Right atrium auricular region (tissue), 2 donors: Measurements from ENCODE around the gene GREM1. TPM values are rescaled to one million over a fixed set of nuclear protein-coding genes. Genes with fewer than 3 reads are reported as not detected.

Experiments
- DNase-seq: peaks from one replicate; pipeline ENCODE4 v3.0.0-alpha.2; 2019; ENCODE audit warnings: low spot score
- H3K27ac ChIP-seq, 2 donors: fragments of 200-600 bp; sonication (generic); 1 replicate in 1 of 2; 2 replicates in 1 of 2; pipeline ENCODE4 v1.5.1; 2016 to 2019
- H3K27me3 ChIP-seq, 2 donors: fragments of 200-600 bp; sonication (generic); one replicate each; pipeline versions ENCODE4 v1.5.1 to v1.6.0; 2017 to 2019
- H3K36me3 ChIP-seq: fragments of 200-600 bp; sonication (generic); one replicate; pipeline ENCODE4 v1.5.1; 2016
- H3K4me1 ChIP-seq, 2 donors: fragments of 200-600 bp; sonication (generic); one replicate each; pipeline versions ENCODE4 v1.5.1 to v1.6.0; 2017 to 2019
- H3K4me3 ChIP-seq, 2 donors: fragments of 200-600 bp; sonication (generic); 1 replicate in 1 of 2; 2 replicates in 1 of 2; pipeline ENCODE4 v1.5.1; 2017 to 2019; ENCODE audit warnings: mild to moderate bottlenecking in 1 of 2, moderate library complexity in 1 of 2
- H3K9me3 ChIP-seq, 2 donors: fragments of 200-600 bp; sonication (generic); one replicate each; pipeline ENCODE4 v1.5.1; 2019
- CTCF ChIP-seq, 2 donors: fragments of 200-600 bp; sonication (generic); IDR thresholded peaks; one replicate each; pipeline ENCODE4 v1.5.1; 2019; ENCODE audit warnings: antibody characterized with exemption in 2 of 2
- total RNA-seq, 2 donors: library from RNA; depleted of rRNA; stranded (reverse); fragments of >200 nt; gene quantifications; one replicate each; pipeline ENCODE4 v1.1.0, GENCODE V29; 2016

The GREM1 gene
- total RNA-seq, 2 donors from 2014 or later: 0.43 TPM; not detected in 1

GRCh38 chr15:32747921-32748342, 30.1 kb downstream of the GREM1 start:
- no peak for TF ChIP-seq CTCF (IDR thresholded peaks at IDR 0.05)
- DNase-seq: no peak
- H3K4me1 ChIP-seq: no peaks in the 10 kb centered on the region
- H3K4me3 ChIP-seq: no peak overlapping the region
- peaks cover 0 to under 1% of the 10 kb centered on the region in 2 donors for H3K9me3 ChIP-seq
- H3K36me3 ChIP-seq: no peaks in the 10 kb centered on the region
- H3K27me3 ChIP-seq: no peaks in the 10 kb centered on the region
- H3K27ac ChIP-seq: no peak overlapping the region

DNA sequence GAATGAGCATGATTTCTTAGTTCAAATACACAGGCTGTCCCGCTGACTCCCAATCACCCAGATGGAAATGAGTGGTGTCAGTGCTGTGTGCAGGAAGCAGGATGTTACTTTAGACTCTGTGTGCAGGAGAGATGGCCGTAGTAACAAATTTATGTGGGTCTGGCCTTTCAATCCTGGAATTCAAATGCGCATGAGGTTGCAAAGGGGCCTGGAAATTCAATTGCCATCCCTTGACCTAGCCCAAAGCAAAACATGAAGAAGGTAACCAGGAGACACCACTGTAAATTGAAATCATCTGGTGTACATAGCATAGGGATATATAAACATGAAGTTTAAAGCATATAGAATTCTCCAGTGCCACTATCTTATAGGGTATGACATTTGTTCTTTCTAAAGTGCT, 33.2 kb downstream of the GREM1 start:
- no peak overlapping the region for H3K4me3 ChIP-seq
- H3K27me3 ChIP-seq: no peaks in the 10 kb centered on the region
- no peak for DNase-seq
- no peak for TF ChIP-seq CTCF (IDR thresholded peaks at IDR 0.05)
- no peaks in the 10 kb centered on the region for H3K36me3 ChIP-seq
- H3K27ac ChIP-seq: no peak overlapping the region
- no peaks in the 10 kb centered on the region for H3K4me1 ChIP-seq
- no peaks in the 10 kb centered on the region for H3K9me3 ChIP-seq

- no peak for DNase-seq
- Histone ChIP-seq H3K9me3 (no peaks in the 10 kb centered on the region), H3K4me1 (no peaks in the 10 kb centered on the region), H3K27ac (no peak overlapping the region), H3K4me3 (no peak overlapping the region), H3K27me3 (no peaks in the 10 kb centered on the region), H3K36me3 (no peaks in the 10 kb centered on the region)
- TF ChIP-seq CTCF (IDR thresholded peaks at IDR 0.05): no peak
Observed at GRCh38 chr15:32757426-32757825, 39.6 kb downstream of the GREM1 start.

- Histone ChIP-seq H3K9me3 (no peaks in the 10 kb centered on the region), H3K4me3 (no peak overlapping the region), H3K27ac (no peak overlapping the region), H3K27me3 (no peaks in the 10 kb centered on the region), H3K36me3 (no peaks in the 10 kb centered on the region), H3K4me1 (no peaks in the 10 kb centered on the region)
- no peak for DNase-seq
- no peak for TF ChIP-seq CTCF (IDR thresholded peaks at IDR 0.05)
Observed at GRCh38 chr15:32763295-32763694, 45.5 kb downstream of the GREM1 start.

- Histone ChIP-seq H3K36me3 (no peaks in the 10 kb centered on the region), H3K4me3 (no peak overlapping the region), H3K27ac (no peak overlapping the region), H3K9me3 (no peaks in the 10 kb centered on the region), H3K4me1 (no peaks in the 10 kb centered on the region), H3K27me3 (no peaks in the 10 kb centered on the region)
- no peak for DNase-seq
- TF ChIP-seq CTCF (IDR thresholded peaks at IDR 0.05): no peak
Observed at GRCh38 chr15:32765236-32765635, 47.4 kb downstream of the GREM1 start.

GRCh38 chr15:32766101-32766500, 48.3 kb downstream of the GREM1 start:
- TF ChIP-seq CTCF (IDR thresholded peaks at IDR 0.05): no peak
- no peaks in the 10 kb centered on the region for H3K27me3 ChIP-seq
- H3K4me3 ChIP-seq: no peak overlapping the region
- H3K36me3 ChIP-seq: no peaks in the 10 kb centered on the region
- no peaks in the 10 kb centered on the region for H3K9me3 ChIP-seq
- H3K27ac ChIP-seq: no peak overlapping the region
- no peak for DNase-seq
- no peaks in the 10 kb centered on the region for H3K4me1 ChIP-seq
